Urothelium cell line (cell line): ENCODE results near the gene KPNA2.
"Not testable (repeated sequence)": the region's sequence is repeated elsewhere in the genome, so short reads cannot be mapped to it uniquely, and the experiment has no call there.

ENCODE experiments used
- DNase-seq: peaks from one replicate; pipeline ENCODE4 v3.0.0; 2011; ENCODE audit warnings: low spot score, mixed read lengths
- FAIRE-seq: peaks from 2 replicates; lab custom pipeline; 2011; peaks lifted over from hg19 to GRCh38; lab: Jason Lieb, UNC

Gene KPNA2

GRCh38 chr17:68054296-68054900, 18.9 kb downstream of the KPNA2 start:
- DNase-seq: no peak
- FAIRE-seq: no peak

GRCh38 chr17:68057531-68057952, 22.0 kb downstream of the KPNA2 start:
- FAIRE-seq (peak; percentile 32), DNase-seq (no peak)

GRCh38 chr17:68060336-68060735, 24.8 kb downstream of the KPNA2 start:
- FAIRE-seq (no peak), DNase-seq (no peak)

- DNase-seq (no peak), FAIRE-seq (no peak)
These were observed 26.2 kb downstream of the KPNA2 start for GRCh38 chr17:68061512-68062313.

- not testable (repeated sequence) for DNase-seq, FAIRE-seq
These were observed 29.8 kb downstream of the KPNA2 start for GRCh38 chr17:68065366-68065765.

GRCh38 chr17:68068512-68068911, 33.0 kb downstream of the KPNA2 start:
- DNase-seq, FAIRE-seq: not testable (repeated sequence)

- not testable (repeated sequence) for DNase-seq, FAIRE-seq
These were observed 35.3 kb downstream of the KPNA2 start for GRCh38 chr17:68070582-68071444.

- no peak for FAIRE-seq
- no peak for DNase-seq
These were observed 38.7 kb downstream of the KPNA2 start for GRCh38 chr17:68074279-68074678.

GRCh38 chr17:68075953-68076607, 40.5 kb downstream of the KPNA2 start:
- not testable (repeated sequence) for DNase-seq
- FAIRE-seq: peak; percentile 61

GRCh38 chr17:68077498-68077897, 42.0 kb downstream of the KPNA2 start:
- not testable (repeated sequence) for DNase-seq
- FAIRE-seq: peak; percentile 86

- DNase-seq (no peak), FAIRE-seq (no peak)
These were observed 45.0 kb downstream of the KPNA2 start for GRCh38 chr17:68080411-68081150.

- not testable (repeated sequence) for FAIRE-seq, DNase-seq
These were observed 46.0 kb downstream of the KPNA2 start for GRCh38 chr17:68081305-68082265.

- FAIRE-seq: no peak
- DNase-seq: no peak
These were observed 50.3 kb downstream of the KPNA2 start for GRCh38 chr17:68085771-68086381.

GRCh38 chr17:68086666-68087065, 51.1 kb downstream of the KPNA2 start:
- FAIRE-seq, DNase-seq: not testable (repeated sequence)

- not testable (repeated sequence) for DNase-seq
- FAIRE-seq: peak; percentile 67
These were observed 51.6 kb downstream of the KPNA2 start for GRCh38 chr17:68087131-68087623.

- no peak for DNase-seq
- FAIRE-seq: no peak
These were observed 52.3 kb downstream of the KPNA2 start for GRCh38 chr17:68087851-68088250.

- peak; percentile 58 for DNase-seq
- FAIRE-seq: peak; percentile 32
These were observed 54.3 kb downstream of the KPNA2 start for GRCh38 chr17:68089881-68090280.

GRCh38 chr17:68094481-68095078, 59.0 kb downstream of the KPNA2 start:
- DNase-seq (no peak), FAIRE-seq (no peak)
